Stimulated activated CD8-positive, alpha-beta memory T cell treated with anti-CD3 and anti-CD28 coated beads, Interleukin-2, amount 100 ng/mL, for 1 hour (primary cell): ENCODE results near the gene ACOT6.
"Not testable (repeated sequence)": the region's sequence is repeated elsewhere in the genome, so short reads cannot be mapped to it uniquely, and the experiment has no call there.

Source experiments
- DNase-seq, 2 donors: peaks; one replicate each; pipeline ENCODE4 v3.0.0-alpha.2; 2020; ENCODE audit warnings: low read depth in 2 of 2

The ACOT6 gene

GRCh38 chr14:73645248-73645610 is 32.9 kb downstream of the ACOT6 start:
- no peak for DNase-seq

- no peak for DNase-seq
Measured at GRCh38 chr14:73651005-73651404, 38.7 kb downstream of the ACOT6 start.

- DNase-seq, result no peak
Measured at GRCh38 chr14:73655851-73656250, 43.5 kb downstream of the ACOT6 start.

GRCh38 chr14:73659202-73659601 is 46.9 kb downstream of the ACOT6 start:
- not testable (repeated sequence) for DNase-seq

GRCh38 chr14:73660511-73660910 is 48.2 kb downstream of the ACOT6 start:
- DNase-seq, result no peak

- DNase-seq, result no peak
Measured at GRCh38 chr14:73661872-73662271, 49.6 kb downstream of the ACOT6 start.

GRCh38 chr14:73662487-73662943 is 50.2 kb downstream of the ACOT6 start:
- no peak for DNase-seq

- DNase-seq, result no peak
Measured at GRCh38 chr14:73663548-73664212, 51.4 kb downstream of the ACOT6 start.

- no peak for DNase-seq
Measured at GRCh38 chr14:73665130-73665529, 52.8 kb downstream of the ACOT6 start.

- DNase-seq, result no peak
Measured at GRCh38 chr14:73666583-73666982, 54.3 kb downstream of the ACOT6 start.

GRCh38 chr14:73667854-73668253 is 55.5 kb downstream of the ACOT6 start:
- DNase-seq, result no peak
